GM19395 (cell line): ENCODE data around the gene PRSS1.
"Not testable (repeated sequence)": the region's sequence is repeated elsewhere in the genome, so short reads cannot be mapped to it uniquely, and the experiment has no call there.

Experiments
- ATAC-seq: cut with Tn5 transposase; IDR thresholded peaks from one replicate; pipeline ENCODE4 v1.9.1; 2021; ENCODE audit warnings: mild to moderate bottlenecking, moderate library complexity; ENCODE audit not compliant: unreplicated experiment

Gene PRSS1

GRCh38 chr7:142745745-142746144, 3.5 kb upstream of the PRSS1 start:
- no peak for ATAC-seq

DNA sequence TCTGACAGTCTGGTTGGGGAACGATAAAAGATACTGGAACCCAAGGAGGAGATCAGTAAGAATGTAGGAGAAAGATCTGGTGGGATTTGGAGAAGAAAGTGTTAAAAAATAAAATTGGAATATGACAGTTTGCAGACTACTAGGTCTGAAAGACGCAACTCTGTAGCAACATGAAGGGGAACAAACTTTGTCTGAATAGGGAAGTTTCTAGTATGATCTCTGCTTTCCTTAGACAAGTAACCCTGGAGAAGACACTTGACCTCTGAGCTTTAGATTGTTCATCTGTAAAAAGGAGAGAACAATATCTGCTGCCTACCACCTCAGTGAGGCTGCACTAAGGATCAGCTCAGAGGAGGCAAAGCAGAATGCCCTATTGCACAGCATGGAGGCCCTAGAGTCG, 3.0 kb upstream of the PRSS1 start:
- no peak for ATAC-seq

- not testable (repeated sequence) for ATAC-seq
Measured at GRCh38 chr7:142748410-142748809, 862 bp upstream of the PRSS1 start.

DNA sequence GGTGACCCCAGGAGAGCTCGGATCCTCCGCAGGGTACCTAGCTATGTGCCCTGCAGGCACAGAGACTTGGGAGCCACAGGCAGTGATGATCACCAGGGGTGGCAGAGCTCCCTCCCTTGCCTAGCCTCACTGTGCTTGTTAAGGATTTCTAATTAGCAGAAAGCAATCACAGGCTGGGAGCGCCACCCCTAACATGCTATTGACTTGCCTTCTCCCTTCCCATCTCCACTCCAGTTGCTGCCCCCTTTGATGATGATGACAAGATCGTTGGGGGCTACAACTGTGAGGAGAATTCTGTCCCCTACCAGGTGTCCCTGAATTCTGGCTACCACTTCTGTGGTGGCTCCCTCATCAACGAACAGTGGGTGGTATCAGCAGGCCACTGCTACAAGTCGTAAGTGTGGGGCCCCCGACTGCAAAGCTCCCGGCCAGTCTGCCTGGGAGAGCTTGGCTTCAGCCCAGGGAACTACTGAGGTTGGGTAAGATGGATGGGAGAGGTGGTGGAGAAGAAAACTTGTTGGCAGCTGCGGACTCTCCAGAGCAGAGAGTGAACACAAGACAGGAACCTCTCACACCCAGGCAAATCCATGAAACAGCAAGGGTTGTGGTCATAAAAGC, 1.2 kb downstream of the PRSS1 start:
- ATAC-seq, result no peak

DNA sequence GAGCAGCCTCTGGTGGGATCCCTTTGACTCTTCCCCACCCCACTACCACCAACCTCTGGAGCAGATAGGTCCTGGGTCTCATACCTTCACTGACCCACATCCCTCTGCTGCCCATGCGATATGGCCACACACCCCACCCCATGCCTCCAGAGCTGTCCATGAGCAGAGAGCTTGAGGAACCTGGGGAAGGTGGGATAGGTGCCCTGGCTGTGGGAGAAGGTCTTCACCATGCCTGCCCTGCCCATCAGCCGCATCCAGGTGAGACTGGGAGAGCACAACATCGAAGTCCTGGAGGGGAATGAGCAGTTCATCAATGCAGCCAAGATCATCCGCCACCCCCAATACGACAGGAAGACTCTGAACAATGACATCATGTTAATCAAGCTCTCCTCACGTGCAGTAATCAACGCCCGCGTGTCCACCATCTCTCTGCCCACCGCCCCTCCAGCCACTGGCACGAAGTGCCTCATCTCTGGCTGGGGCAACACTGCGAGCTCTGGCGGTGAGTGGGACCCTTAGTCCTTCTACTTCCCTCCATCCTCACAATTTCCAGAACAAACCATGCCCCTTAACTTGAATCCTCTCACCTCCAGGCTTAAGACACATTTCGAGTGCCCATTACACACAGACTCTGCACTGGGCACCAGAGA, 2.4 kb downstream of the PRSS1 start:
- not testable (repeated sequence) for ATAC-seq

DNA sequence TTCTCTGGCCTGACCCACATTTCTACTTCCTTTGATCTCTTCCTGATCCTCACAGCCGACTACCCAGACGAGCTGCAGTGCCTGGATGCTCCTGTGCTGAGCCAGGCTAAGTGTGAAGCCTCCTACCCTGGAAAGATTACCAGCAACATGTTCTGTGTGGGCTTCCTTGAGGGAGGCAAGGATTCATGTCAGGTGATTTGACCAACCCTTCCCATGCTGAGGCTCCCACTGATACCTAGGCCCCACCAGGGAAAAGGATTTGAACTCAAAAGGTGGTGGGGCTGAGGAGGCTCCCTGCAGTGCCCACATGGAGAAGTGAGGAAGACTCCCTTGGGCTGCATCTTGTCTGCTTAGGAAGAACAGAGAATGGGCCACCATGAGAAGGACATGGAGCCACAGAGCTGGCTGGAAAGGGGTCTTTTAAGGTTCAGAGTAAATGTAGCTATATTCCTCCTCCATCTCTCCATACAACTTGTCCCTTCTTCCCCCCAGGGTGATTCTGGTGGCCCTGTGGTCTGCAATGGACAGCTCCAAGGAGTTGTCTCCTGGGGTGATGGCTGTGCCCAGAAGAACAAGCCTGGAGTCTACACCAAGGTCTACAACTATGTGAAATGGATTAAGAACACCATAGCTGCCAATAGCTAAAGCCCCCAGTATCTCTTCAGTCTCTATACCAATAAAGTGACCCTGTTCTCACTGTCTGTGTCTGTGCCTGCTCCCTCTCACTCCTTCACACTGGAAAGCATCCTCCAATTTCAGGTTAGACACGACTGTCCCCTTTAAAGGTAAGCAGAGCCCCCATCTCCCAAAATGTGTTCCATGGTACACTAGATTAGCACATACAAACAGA, 3.3 kb downstream of the PRSS1 start:
- no peak for ATAC-seq

- ATAC-seq, result no peak
Measured at GRCh38 chr7:142753366-142753765, 4.1 kb downstream of the PRSS1 start.

DNA sequence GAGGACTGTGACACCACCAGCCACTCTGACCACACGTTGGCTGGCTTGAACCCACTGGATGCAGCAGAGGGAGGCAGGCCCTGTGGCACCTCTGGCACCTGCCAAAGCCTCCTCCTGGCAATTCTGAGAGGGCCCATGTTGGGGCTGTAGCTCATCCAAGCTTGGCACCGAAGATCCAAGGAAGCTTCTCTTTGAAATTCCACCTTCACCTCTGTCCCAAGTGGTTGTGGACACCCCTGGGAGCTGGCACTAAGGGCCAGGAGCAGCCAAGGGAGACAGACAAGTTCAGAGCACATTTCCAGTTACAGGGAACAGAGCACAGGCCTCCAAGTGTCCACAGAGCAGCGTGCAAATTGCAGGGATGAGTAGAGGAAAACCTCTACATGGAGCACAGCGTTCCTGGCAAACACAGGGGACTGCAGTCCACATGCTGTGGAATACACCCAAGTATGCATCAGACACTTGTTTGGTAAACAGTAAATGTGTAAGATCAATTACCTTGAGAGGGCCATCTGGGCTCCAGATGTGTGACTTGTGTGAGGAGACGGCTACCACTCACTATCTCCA, 4.7 kb downstream of the PRSS1 start:
- not testable (repeated sequence) for ATAC-seq

DNA sequence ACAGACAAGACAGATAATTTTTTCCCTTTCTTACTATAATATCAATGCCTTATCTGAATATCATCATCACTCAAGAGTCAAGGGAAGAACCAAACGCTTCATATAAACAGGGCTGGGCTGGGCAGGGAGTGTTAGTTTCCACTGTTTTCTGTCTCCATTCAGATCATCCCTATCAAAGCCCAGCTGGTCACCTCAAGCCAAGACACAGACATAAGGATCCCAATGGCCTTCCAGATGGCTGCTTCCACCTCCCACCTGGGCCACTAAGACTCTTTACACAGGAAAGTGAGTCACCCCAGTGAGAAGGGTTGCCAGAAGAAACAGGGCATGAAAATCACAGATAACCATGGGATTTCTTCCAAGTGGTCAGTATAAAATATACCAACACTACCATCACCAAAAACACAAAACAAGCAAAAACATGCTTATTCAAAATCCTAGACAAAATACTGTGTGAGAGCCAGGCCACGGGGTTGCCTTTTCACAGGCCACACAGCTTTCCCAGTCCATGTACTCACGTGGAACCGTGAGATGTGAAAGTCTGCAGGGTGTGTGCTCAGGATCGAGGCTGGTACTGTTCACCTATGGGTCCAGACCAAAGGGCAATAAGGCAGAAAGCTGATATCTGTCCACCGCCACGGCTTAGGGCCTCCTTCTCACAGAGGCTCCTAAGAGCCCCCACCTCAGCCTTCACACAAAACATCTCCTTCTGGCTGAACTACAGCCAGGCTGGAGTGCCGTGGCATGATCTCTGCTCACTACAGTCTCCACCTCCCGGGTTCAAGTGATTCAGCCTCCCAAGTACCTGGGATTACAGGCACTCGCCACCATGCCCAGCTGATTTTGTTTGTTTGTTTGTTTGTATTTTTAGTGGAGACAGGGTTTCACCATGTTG, 5.7 kb downstream of the PRSS1 start:
- no peak for ATAC-seq

DNA sequence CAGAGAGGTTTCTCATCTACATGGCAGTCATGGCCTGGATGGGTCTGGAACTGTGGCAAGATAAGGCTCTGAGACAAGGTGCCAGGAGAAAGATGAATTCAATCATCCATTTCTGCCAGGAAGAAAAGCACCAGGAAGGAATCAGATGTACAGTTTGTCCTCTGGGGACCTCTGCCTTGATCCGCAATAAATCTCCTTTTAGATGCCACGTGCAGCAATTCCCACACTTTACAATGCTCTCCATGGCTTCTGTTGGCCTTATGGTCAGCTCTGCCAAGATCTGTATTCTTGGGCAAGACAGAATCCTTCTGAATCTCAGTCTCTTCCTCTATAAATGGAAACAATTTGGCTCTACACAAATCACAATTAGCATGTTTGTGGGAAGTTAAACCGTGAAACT, 9.0 kb downstream of the PRSS1 start:
- not testable (repeated sequence) for ATAC-seq

- no peak for ATAC-seq
Measured at GRCh38 chr7:142759433-142759832, 10.2 kb downstream of the PRSS1 start.

- no peak for ATAC-seq
Measured at GRCh38 chr7:142760071-142760642, 10.9 kb downstream of the PRSS1 start.

- ATAC-seq, result not testable (repeated sequence)
Measured at GRCh38 chr7:142761606-142762005, 12.3 kb downstream of the PRSS1 start.

DNA sequence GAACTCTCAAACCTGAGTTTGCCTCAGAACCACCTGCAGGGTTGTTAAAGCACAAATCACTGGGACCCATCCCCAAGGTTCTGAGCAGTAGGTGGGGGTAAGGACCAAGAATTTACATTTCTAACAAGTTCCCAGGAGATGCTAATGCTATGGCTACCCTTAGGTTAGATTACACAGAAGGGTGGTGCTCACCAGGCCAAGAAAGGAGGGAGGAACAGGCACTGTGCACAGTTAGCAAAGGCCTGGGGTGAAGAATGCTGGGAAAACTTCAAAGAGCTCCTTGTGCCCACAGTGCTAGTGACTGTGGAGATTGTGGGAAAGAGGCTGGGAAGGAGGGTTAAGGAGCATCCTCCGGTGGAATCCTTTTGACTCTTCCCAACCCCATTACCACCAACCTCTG, 12.8 kb downstream of the PRSS1 start:
- ATAC-seq, result no peak

DNA sequence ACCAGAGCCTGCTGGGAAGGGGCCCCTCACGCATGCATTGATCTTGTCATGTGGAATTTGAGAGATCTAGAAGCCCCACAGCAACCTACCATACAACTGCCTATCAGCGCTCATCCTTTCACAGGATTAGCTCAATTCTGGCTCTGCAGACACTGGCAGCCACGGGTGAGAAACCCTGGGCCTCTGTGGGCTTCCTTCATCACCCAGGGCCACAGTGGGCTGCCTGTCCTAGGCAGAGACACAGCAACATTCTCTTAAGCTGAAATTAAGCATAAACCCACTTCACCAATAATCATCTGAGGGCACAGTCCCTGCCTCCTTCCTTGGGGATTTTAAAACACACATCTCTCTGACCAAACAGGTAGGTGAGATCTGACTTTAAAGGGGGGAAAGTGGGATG, 18.2 kb downstream of the PRSS1 start:
- ATAC-seq, result no peak

GRCh38 chr7:142767861-142768260, 18.6 kb downstream of the PRSS1 start:
- ATAC-seq, result no peak

- not testable (repeated sequence) for ATAC-seq
Measured at GRCh38 chr7:142768885-142769284, 19.6 kb downstream of the PRSS1 start.

DNA sequence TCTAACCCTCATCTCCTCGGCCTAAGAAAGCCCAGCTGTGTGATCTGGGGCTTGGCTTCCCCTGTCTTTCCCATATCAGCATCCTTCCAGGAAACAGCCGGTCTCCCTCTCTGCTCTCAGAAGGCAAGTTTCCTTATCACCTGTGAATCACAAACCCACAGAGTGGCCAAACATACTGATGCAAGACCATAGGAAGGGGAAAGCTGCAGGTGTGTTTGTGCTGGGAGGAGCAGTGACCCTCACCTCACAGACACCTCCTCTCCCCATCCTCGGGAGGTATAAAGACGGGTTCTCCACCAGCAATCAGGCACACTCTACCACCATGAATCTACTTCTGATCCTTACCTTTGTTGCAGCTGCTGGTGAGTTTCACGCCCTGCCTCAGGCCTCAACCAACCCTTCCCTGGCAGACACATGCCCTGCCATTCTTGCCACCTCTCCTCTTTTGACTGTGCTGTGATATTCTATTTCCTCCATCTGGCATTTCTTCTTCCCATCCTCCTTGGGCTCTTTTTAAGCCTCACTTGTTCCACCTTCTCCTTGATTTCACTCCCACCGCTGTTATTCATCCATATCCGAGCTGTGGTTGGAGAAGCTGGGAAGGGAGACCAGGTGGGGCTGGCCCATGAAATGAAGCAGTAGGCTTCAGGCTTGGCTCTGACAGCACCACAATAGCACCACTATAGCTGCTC, 21.5 kb downstream of the PRSS1 start, which contains the start of gene PRSS2:
Gene PRSS2, plus strand, starts transcription at position 310 of the 692 bp plus-strand sequence. Its CDS starts 13 bp downstream, at position 323.
- peak; percentile 32 for ATAC-seq

GRCh38 chr7:142771353-142771723, 22.1 kb downstream of the PRSS1 start:
- peak; percentile 96 for ATAC-seq

- ATAC-seq, result no peak
Measured at GRCh38 chr7:142772051-142772450, 22.8 kb downstream of the PRSS1 start.
